Spleen (tissue), 7 donors: ENCODE results near the gene TEX2.
A peak's percentile ranks its signal among the peaks of the same experiment; 100 is the strongest.

Experiments
- POLR2A ChIP-seq, 3 donors: fragments of 450-650 bp; IDR thresholded peaks; one replicate each; pipeline ENCODE4 v1.5.1; 2017; ENCODE audit warnings: antibody characterized with exemption in 3 of 3, mild to moderate bottlenecking in 1 of 3
- POLR2AphosphoS5 ChIP-seq, 3 donors: sonication (generic); formaldehyde crosslinking; IDR thresholded peaks; one replicate each; pipeline ENCODE4 v1.5.1; 2017; ENCODE audit warnings: antibody characterized with exemption in 3 of 3
- TF ChIP-seq, protein P1 (sequence below), 11 experiments: fragments of 200-600 bp in 7 of 11; fragments of 450-650 bp in 4 of 11; sonication (generic) in 4 of 11; IDR thresholded peaks in 8 of 11; conservative IDR thresholded peaks in 3 of 11; 1 replicate in 7 of 11; 2 replicates in 4 of 11; pipeline versions ENCODE4 v1.4.0 to v1.8.0; 2016 to 2021; ENCODE audit warnings: antibody characterized with exemption in 11 of 11, inconsistent platforms in 4 of 11, mild to moderate bottlenecking in 1 of 11
- donor health status: DM: no; HTN: no; CAD: no; lungs with moderate emphysema.
- donor health status: DM: no; HTN: no; CAD: no.
- donor health status: DM: no; HTN: no; CAD: no.

DNA sequence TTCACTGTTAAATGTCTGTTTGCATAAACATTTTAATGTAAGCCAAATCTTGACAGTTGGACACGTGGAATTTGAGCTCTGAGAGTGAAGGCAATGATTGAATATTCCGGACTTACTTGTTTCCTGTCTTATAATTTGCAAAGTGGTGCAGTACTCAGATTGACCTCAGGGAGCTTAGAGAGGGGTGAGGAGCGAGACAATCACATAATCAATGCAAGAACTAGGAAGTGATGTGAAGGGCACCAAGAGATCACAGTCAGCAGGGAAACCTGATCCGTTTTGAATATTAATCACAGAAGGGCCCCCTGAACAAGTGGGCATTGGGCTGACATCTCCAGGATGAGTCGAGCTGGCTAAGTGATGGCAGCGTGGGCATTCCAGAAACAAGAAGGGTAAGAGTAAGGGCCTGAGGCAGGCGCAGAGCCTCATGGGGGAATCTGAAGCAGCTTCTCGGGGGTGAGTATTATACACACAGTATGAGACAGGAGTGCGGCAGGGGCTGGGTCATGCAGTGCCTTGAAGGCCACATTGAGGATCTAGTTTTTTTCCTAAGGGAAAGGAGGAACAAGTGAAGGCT, 26.1 kb downstream of the TEX2 start:
- TF ChIP-seq POLR2A (IDR thresholded peaks at IDR 0.05), result no peak
- TF ChIP-seq, protein P1, sequence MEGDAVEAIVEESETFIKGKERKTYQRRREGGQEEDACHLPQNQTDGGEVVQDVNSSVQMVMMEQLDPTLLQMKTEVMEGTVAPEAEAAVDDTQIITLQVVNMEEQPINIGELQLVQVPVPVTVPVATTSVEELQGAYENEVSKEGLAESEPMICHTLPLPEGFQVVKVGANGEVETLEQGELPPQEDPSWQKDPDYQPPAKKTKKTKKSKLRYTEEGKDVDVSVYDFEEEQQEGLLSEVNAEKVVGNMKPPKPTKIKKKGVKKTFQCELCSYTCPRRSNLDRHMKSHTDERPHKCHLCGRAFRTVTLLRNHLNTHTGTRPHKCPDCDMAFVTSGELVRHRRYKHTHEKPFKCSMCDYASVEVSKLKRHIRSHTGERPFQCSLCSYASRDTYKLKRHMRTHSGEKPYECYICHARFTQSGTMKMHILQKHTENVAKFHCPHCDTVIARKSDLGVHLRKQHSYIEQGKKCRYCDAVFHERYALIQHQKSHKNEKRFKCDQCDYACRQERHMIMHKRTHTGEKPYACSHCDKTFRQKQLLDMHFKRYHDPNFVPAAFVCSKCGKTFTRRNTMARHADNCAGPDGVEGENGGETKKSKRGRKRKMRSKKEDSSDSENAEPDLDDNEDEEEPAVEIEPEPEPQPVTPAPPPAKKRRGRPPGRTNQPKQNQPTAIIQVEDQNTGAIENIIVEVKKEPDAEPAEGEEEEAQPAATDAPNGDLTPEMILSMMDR (IDR thresholded peaks at IDR 0.05 in 8 of 11, conservative IDR thresholded peaks at IDR 0.05 in 3 of 11), result peak in 4 of 11 experiments; percentile 11 to 35 (median 20)
- no peak for TF ChIP-seq POLR2AphosphoS5 (IDR thresholded peaks at IDR 0.05)
